ENCODE measurements around the gene DOK3.
A peak's percentile ranks its signal among the peaks of the same experiment; 100 is the strongest.

The DOK3 gene

GRCh38 chr5:177496070-177496726 is 13.4 kb downstream of the DOK3 start:
- Histone ChIP-seq H2BK15ac (ENCODE audit: low read depth, poor library complexity, severe bottlenecking) (peak overlapping the region; percentile 85), H3K4me1 (ENCODE audit: control insufficient read depth, insufficient read depth, low read depth, low read length) (peaks cover 50% of the 10 kb centered on the region), H4K8ac (ENCODE audit: low read length) (peak overlapping the region; percentile 93), H2BK12ac (ENCODE audit: low read length in 2 of 2) (peak overlapping the region; percentile 95 to 96), H2BK120ac (ENCODE audit: low read depth, low read length) (peak overlapping the region; percentile 87), H3K23ac (ENCODE audit: low read length in 2 of 2) (peak overlapping the region in 1 of 2 experiments; percentile 24), H3K4me3 (ENCODE audit: insufficient read depth in 1 of 2, low read depth in 1 of 2, low read length in 2 of 2) (peak overlapping the region; percentile 69 to 80), H4K91ac (ENCODE audit: low read length) (peak overlapping the region; percentile 99), H2AFZ (ENCODE audit: low read depth, low read length) (no peak overlapping the region), H3K36me3 (ENCODE audit: control insufficient read depth in 1 of 2, insufficient read depth in 2 of 2, low read depth in 1 of 2, low read length in 2 of 2) (peaks cover 33 to 41% of the 10 kb centered on the region in 2 experiments), H3K18ac (ENCODE audit: low read depth in 1 of 2, low read length in 2 of 2) (peak overlapping the region; percentile 92 to 100), H3K14ac (ENCODE audit: low read length in 2 of 2) (peak overlapping the region in 1 of 2 experiments; percentile 72), H3K4ac (ENCODE audit: low read depth in 1 of 2, low read length in 2 of 2) (peak overlapping the region; percentile 94 to 98), H2AK5ac (ENCODE audit: low read length, severe bottlenecking) (peak overlapping the region; percentile 78), H3K79me1 (replicated peaks; ENCODE audit: low read length, poor library complexity, severe bottlenecking) (peaks cover 7% of the 10 kb centered on the region), H3K27me3 (ENCODE audit: control insufficient read depth in 1 of 2, insufficient read depth in 1 of 2, low read length in 2 of 2) (no peaks in the 10 kb centered on the region), H3K9ac (ENCODE audit: low read length) (peak overlapping the region; percentile 94), H2BK5ac (ENCODE audit: low read depth, low read length, poor library complexity, severe bottlenecking) (peak overlapping the region; percentile 98), H3K4me2 (ENCODE audit: low read length, poor library complexity, severe bottlenecking) (peak overlapping the region; percentile 76), H3K9me3 (ENCODE audit: control insufficient read depth, low read length) (no peaks in the 10 kb centered on the region), H3K27ac (ENCODE audit: low read length, poor library complexity, severe bottlenecking) (peak overlapping the region; percentile 99)
- DNase-seq: peak; percentile 80
- 8% methylated on average over 12 of the region's 12 CpGs for WGBS

GRCh38 chr5:177495243-177496060 is 14.2 kb downstream of the DOK3 start:
- Histone ChIP-seq H3K9me3 (ENCODE audit: control insufficient read depth, low read length) (no peaks in the 10 kb centered on the region), H3K4ac (ENCODE audit: low read depth in 1 of 2, low read length in 2 of 2) (peak overlapping the region; percentile 94 to 98), H2AK5ac (ENCODE audit: low read length, severe bottlenecking) (peak overlapping the region; percentile 82), H3K18ac (ENCODE audit: low read depth in 1 of 2, low read length in 2 of 2) (peak overlapping the region; percentile 81 to 100), H3K4me3 (ENCODE audit: insufficient read depth in 1 of 2, low read depth in 1 of 2, low read length in 2 of 2) (peak overlapping the region; percentile 69 to 80), H3K4me1 (ENCODE audit: control insufficient read depth, insufficient read depth, low read depth, low read length) (peaks cover 51% of the 10 kb centered on the region), H4K91ac (ENCODE audit: low read length) (peak overlapping the region; percentile 99), H2AFZ (ENCODE audit: low read depth, low read length) (no peak overlapping the region), H3K23ac (ENCODE audit: low read length in 2 of 2) (no peak overlapping the region), H3K4me2 (ENCODE audit: low read length, poor library complexity, severe bottlenecking) (peak overlapping the region; percentile 76), H2BK15ac (ENCODE audit: low read depth, poor library complexity, severe bottlenecking) (peak overlapping the region; percentile 73), H3K14ac (ENCODE audit: low read length in 2 of 2) (peak overlapping the region in 1 of 2 experiments; percentile 82), H2BK120ac (ENCODE audit: low read depth, low read length) (peak overlapping the region; percentile 90), H4K8ac (ENCODE audit: low read length) (peak overlapping the region; percentile 67), H3K27ac (ENCODE audit: low read length, poor library complexity, severe bottlenecking) (peak overlapping the region; percentile 99), H3K27me3 (ENCODE audit: control insufficient read depth in 1 of 2, insufficient read depth in 1 of 2, low read length in 2 of 2) (no peaks in the 10 kb centered on the region), H2BK5ac (ENCODE audit: low read depth, low read length, poor library complexity, severe bottlenecking) (peak overlapping the region; percentile 99), H3K9ac (ENCODE audit: low read length) (peak overlapping the region; percentile 94), H2BK12ac (ENCODE audit: low read length in 2 of 2) (peak overlapping the region; percentile 93 to 96), H3K79me1 (replicated peaks; ENCODE audit: low read length, poor library complexity, severe bottlenecking) (peaks cover 7% of the 10 kb centered on the region), H3K36me3 (ENCODE audit: control insufficient read depth in 1 of 2, insufficient read depth in 2 of 2, low read depth in 1 of 2, low read length in 2 of 2) (peaks cover 40 to 48% of the 10 kb centered on the region in 2 experiments)
- WGBS: 33% methylated on average over 14 of the region's 14 CpGs
- DNase-seq: peak; percentile 94

DNA sequence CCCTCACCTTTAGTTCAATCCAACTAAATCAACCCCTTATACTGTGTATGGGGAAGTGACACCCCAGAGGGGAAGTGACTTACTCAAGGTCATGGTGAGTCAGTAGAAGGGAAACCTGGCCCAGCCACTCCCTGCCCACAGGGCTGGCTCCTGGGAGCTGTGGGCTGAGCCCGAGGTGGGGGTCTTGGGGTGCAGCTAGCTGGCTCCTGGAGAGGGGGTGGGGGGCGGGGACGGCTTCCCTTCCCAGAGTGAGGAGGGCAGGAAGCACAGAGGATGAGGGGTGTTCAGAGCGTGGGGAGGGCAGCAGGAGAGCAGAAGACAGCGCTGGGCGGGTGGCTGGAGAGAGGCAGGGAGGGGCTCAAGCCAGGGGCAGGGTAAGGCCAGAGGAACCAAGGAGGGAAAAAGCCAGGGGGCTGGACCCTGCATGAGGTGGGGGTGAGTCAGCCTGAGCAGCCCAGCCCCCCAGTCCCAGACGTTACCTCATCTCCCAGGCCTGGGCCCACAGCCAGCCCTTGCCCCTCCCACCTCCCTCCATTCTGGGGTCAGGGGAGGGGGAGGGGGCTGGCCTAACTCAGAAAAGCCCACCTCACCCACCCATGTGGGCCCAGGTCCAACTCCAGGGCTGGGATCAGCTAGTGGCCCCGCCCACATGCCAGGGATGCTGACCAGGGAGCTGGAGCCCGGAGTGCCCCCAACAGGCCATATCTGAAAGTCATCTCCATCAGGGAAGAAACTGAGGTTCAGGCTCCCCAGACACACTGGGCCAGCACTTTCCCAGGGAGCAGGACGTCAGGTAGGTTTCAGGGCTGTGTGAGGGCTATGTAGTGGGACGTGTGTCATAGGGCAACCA is 15.1 kb downstream of the DOK3 start:
- Histone ChIP-seq H3K9me3 (ENCODE audit: control insufficient read depth, low read length) (no peaks in the 10 kb centered on the region), H3K14ac (ENCODE audit: low read length in 2 of 2) (peak overlapping the region in 1 of 2 experiments; percentile 82), H2AFZ (ENCODE audit: low read depth, low read length) (no peak overlapping the region), H3K18ac (ENCODE audit: low read depth in 1 of 2, low read length in 2 of 2) (peak overlapping the region; percentile 82 to 83), H2AK5ac (ENCODE audit: low read length, severe bottlenecking) (peak overlapping the region; percentile 90), H3K4ac (ENCODE audit: low read depth in 1 of 2, low read length in 2 of 2) (peak overlapping the region; percentile 49 to 81), H2BK5ac (ENCODE audit: low read depth, low read length, poor library complexity, severe bottlenecking) (peak overlapping the region; percentile 99), H4K8ac (ENCODE audit: low read length) (peak overlapping the region; percentile 67), H2BK12ac (ENCODE audit: low read length in 2 of 2) (peak overlapping the region; percentile 69 to 87), H3K27ac (ENCODE audit: low read length, poor library complexity, severe bottlenecking) (peak overlapping the region; percentile 99), H3K79me1 (replicated peaks; ENCODE audit: low read length, poor library complexity, severe bottlenecking) (peaks cover 7% of the 10 kb centered on the region), H4K91ac (ENCODE audit: low read length) (peak overlapping the region; percentile 87), H3K4me3 (ENCODE audit: insufficient read depth in 1 of 2, low read depth in 1 of 2, low read length in 2 of 2) (peak overlapping the region; percentile 15 to 80), H3K23ac (ENCODE audit: low read length in 2 of 2) (no peak overlapping the region), H2BK120ac (ENCODE audit: low read depth, low read length) (peak overlapping the region; percentile 90), H3K9ac (ENCODE audit: low read length) (peak overlapping the region; percentile 94), H3K36me3 (ENCODE audit: control insufficient read depth in 1 of 2, insufficient read depth in 2 of 2, low read depth in 1 of 2, low read length in 2 of 2) (peaks cover 49 to 57% of the 10 kb centered on the region in 2 experiments), H3K27me3 (ENCODE audit: control insufficient read depth in 1 of 2, insufficient read depth in 1 of 2, low read length in 2 of 2) (no peaks in the 10 kb centered on the region), H3K4me2 (ENCODE audit: low read length, poor library complexity, severe bottlenecking) (peak overlapping the region; percentile 62), H3K4me1 (ENCODE audit: control insufficient read depth, insufficient read depth, low read depth, low read length) (peaks cover 60% of the 10 kb centered on the region), H2BK15ac (ENCODE audit: low read depth, poor library complexity, severe bottlenecking) (peak overlapping the region; percentile 73)
- peak; percentile 94 for DNase-seq
- 5% methylated on average over 6 of the region's 11 CpGs for WGBS

All from mesenchymal stem cell (in vitro differentiated cells and primary cell).